HG02970 (cell line): Measurements from ENCODE around the gene RHOXF2.
"Not testable (repeated sequence)": the region's sequence is repeated elsewhere in the genome, so short reads cannot be mapped to it uniquely, and the experiment has no call there.

ENCODE experiments used
- ATAC-seq: cut with Tn5 transposase; IDR thresholded peaks from one replicate; pipeline ENCODE4 v1.9.1; 2021; ENCODE audit warnings: mild to moderate bottlenecking, moderate library complexity, moderate number of reproducible peaks; ENCODE audit not compliant: unreplicated experiment, low FRiP score

Gene RHOXF2

DNA sequence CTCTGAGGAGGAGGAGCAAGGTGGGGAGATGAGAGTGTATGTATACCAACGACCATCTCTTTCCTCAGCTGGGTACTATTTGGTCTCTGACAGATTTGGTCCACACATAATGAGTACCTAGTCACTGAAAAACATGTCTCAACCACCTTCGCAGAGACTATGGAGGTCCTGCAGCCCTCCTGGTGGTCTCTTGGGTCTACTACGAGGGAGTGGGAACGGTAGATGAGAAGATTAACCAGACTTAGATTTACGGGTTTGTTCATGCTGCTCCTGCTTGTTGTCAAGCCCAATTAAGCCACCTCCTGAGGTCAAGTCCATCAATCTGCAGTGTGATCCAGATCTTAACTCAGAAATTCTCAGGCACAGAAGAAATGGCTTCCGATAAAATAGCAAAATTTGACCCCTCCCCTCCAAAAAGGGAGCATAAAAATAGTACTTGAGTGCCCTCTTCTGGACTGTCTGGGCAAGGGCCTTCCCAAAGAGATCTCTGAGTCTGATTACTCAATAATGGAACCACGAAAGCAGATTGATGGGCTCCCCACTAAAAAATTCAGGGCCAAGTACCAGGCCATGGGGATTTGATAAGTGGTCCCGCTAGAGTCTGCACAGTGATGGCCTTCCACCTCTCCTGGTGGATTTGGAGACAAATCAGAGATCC lies 38.3 kb downstream of the RHOXF2 start:
- not testable (repeated sequence) for ATAC-seq

DNA sequence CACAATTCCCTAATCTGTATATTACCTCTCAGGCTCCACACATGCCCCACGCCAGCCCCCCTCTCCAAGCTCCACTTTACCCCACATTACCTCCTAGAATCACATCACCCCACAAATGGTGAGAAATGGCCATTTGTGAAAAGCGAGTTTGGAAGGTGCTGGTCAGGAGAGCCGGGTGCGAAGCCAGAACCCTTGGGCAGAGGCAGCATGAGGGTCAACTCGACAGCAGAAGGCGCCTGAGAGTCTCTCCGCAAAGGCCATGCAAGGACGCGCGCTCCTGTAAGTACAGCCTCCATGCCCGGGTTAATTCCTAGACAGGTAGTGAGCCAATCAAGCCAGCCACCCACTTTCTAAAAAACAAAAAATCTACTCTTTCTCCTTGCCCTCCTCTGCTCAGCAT lies 42.4 kb downstream of the RHOXF2 start:
- ATAC-seq: no peak

DNA sequence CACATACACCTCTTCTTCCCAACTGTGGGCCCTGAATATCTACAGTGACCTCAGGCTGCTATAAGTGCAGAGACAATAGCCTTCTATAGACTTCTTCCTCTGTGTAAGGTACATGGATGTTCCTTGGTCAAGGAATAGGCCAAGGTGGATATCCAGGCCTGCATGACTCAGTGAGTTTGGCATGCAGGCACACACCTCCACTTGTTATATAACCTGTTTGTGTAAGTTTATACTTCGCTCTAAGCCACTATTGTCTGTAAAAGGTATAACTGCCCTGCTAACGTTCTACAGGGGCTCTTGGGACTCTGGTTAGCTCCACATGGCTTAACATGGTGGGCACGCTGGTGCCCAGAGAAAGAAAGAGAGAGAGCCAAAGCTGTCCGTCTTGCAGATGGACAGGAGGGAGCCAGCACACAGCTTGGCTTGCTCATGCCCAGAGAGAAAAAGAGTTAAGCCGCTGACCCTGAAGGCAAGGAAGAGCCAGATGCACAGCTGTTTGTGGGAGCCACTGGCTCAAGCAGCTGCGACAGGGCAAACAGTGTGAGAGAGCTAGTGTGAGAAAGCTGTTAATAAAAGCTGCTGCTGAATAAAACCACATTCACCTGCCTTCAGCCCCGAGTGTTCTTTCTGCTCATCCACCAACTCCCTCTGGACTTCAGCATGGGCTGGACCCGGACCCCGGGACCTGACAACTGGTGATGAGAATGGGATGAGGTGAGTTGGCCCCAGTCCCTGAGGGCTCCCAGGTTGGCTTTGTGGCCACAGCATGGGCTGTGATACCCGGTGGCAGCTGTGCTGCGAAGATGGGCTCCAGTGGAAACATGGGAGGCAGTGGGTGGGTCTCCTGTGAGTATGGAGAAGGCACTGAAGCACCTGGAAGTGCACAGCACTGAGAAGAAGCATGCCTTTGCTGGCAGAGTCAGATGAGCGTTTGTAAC lies 47.7 kb downstream of the RHOXF2 start:
- ATAC-seq: no peak

DNA sequence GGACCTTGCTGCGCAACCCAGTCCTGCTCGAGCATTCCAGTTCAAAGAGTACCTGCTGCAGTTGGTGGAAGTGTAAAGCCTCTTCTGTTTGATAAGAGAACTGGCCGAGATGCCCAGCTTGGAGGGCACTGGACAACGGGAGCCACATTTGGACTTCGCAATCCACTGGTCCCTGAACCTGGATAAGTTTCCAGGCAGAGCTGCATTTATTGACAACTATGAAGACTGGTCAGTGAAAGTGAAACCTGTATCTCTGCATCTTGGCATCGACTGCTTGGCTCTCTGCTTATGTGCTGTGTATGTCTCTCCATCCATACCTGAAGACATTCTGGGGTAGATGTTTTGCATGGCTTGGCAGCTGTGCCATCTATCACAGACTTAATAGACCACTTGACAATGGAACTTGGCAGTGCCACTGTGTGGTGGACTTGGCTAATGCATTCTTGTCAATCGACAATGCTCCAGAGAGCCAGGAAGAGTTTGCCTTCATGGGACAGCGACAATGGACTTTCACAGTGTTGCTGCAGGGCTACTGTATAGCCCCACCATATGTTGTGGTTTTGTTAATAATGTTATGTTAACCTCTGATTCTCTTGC lies 48.7 kb downstream of the RHOXF2 start:
- ATAC-seq: no peak

DNA sequence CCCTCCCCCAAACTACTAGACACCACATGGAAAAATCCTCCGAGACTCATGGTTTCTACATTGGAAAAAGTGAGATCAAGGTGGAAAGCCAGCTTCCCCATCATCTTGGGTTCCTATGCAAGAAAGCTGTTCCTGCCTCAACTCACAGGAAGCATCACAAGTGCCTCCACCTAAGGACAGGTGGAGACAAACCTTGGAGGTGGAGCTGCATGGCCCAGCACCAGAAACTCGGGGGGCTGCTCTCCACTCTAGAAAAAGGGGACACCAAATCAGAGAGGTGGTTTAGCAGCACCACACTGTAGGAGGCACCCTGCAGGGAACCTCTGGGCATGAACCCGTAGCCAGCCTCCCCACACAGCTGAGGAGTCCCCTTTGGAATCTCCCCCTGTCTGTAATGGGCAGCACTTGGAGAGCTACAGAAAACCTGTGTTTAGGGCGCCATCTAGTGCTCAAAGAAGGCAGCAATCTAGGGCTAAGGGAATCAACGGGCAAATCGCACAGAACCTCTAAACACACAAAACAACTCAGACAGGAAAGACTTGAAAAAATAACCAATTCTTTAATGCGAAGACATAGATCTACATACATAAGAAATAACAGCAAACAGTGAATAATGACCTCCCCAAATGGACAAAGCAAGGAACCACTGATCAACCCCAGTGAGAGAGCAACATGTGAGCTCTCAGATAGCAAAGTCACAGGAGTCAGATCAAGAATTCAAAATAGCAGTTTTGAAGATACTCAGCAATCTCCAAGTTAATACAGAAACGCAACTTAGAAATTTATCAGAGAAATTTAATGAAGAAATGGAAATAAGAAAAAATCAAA lies 55.2 kb downstream of the RHOXF2 start:
- no peak for ATAC-seq
